HEK293 (cell line): ENCODE results near the gene NEK7.

ENCODE experiments used
- ATF2 ChIP-seq: fragments of 450-650 bp; formaldehyde crosslinking; IDR thresholded peaks from 2 replicates; pipeline ENCODE4 v1.5.1; 2016; ENCODE audit warnings: missing biosample characterization, missing genetic modification characterization, low read depth
- CTCF ChIP-seq: fragments of 450-650 bp; formaldehyde crosslinking; IDR thresholded peaks from 2 replicates; pipeline ENCODE4 v1.5.1; 2016; ENCODE audit warnings: missing biosample characterization, missing genetic modification characterization
- OSR2 ChIP-seq: fragments of 450-650 bp; formaldehyde crosslinking; IDR thresholded peaks from 2 replicates; pipeline ENCODE4 v1.5.1; 2016; ENCODE audit warnings: missing biosample characterization, missing genetic modification characterization
- REST ChIP-seq: fragments of 450-650 bp; formaldehyde crosslinking; IDR thresholded peaks from 2 replicates; pipeline ENCODE4 v1.5.1; 2016; ENCODE audit warnings: missing biosample characterization, missing genetic modification characterization
- YY1 ChIP-seq: fragments of 450-650 bp; formaldehyde crosslinking; IDR thresholded peaks from 2 replicates; pipeline ENCODE4 v1.5.1; 2018; ENCODE audit warnings: missing biosample characterization, missing genetic modification characterization
- ZBTB21 ChIP-seq: fragments of 450-650 bp; formaldehyde crosslinking; IDR thresholded peaks from 2 replicates; pipeline ENCODE4 v1.5.1; 2017; ENCODE audit warnings: missing biosample characterization, missing genetic modification characterization
- ZEB2 ChIP-seq: fragments of 450-650 bp; formaldehyde crosslinking; IDR thresholded peaks from 2 replicates; pipeline ENCODE4 v1.5.1; 2016; ENCODE audit warnings: missing biosample characterization, missing genetic modification characterization
- ZNF18 ChIP-seq: fragments of 450-650 bp; formaldehyde crosslinking; IDR thresholded peaks from 2 replicates; pipeline ENCODE4 v1.5.1; 2016; ENCODE audit warnings: missing biosample characterization, missing genetic modification characterization
- ZNF362 ChIP-seq: fragments of 450-650 bp; formaldehyde crosslinking; IDR thresholded peaks from 2 replicates; pipeline ENCODE4 v1.5.1; 2016; ENCODE audit warnings: missing biosample characterization, missing genetic modification characterization
- ZNF544 ChIP-seq: fragments of 450-650 bp; formaldehyde crosslinking; IDR thresholded peaks from 2 replicates; pipeline ENCODE4 v1.5.0; 2017; ENCODE audit warnings: missing biosample characterization, missing genetic modification characterization
- ZNF580 ChIP-seq: fragments of 450-650 bp; formaldehyde crosslinking; IDR thresholded peaks from 2 replicates; pipeline ENCODE4 v1.5.1; 2016; ENCODE audit warnings: missing biosample characterization, missing genetic modification characterization
- ZNF707 ChIP-seq: fragments of 450-650 bp; formaldehyde crosslinking; IDR thresholded peaks from 2 replicates; pipeline ENCODE4 v1.5.1; 2016; ENCODE audit warnings: missing biosample characterization, missing genetic modification characterization
- ZNF768 ChIP-seq: fragments of 450-650 bp; formaldehyde crosslinking; IDR thresholded peaks from 2 replicates; pipeline ENCODE4 v1.5.1; 2018; ENCODE audit warnings: missing biosample characterization, mild to moderate bottlenecking, missing genetic modification characterization

GRCh38 chr1:198124673-198125072 is 32.1 kb upstream of the NEK7 start:
- TF ChIP-seq ZNF544, result no peak
- TF ChIP-seq REST (tag by site-specific recombination), result no peak
- TF ChIP-seq OSR2 (tag by site-specific recombination), result no peak
- TF ChIP-seq CTCF (tag by site-specific recombination), result no peak
- no peak for TF ChIP-seq ATF2 (tag by site-specific recombination)
- TF ChIP-seq ZNF707 (tag by site-specific recombination), result no peak
- no peak for TF ChIP-seq ZNF18 (tag by site-specific recombination)
- no peak for TF ChIP-seq ZNF580 (tag by site-specific recombination)
- no peak for TF ChIP-seq ZBTB21
- TF ChIP-seq ZNF768 (tag by site-specific recombination), result no peak
- no peak for TF ChIP-seq ZNF362 (tag by site-specific recombination)
- no peak for TF ChIP-seq YY1 (tag by site-specific recombination)
- no peak for TF ChIP-seq ZEB2 (tag by site-specific recombination)
